ENCODE data around the gene TMEM120B. TPM values are rescaled to one million over a fixed set of nuclear protein-coding genes. Genes with fewer than 3 reads are reported as not detected.

TMEM120B gene
- total RNA-seq, 1 experiment from 2014 or later = 14.2 TPM

DNA sequence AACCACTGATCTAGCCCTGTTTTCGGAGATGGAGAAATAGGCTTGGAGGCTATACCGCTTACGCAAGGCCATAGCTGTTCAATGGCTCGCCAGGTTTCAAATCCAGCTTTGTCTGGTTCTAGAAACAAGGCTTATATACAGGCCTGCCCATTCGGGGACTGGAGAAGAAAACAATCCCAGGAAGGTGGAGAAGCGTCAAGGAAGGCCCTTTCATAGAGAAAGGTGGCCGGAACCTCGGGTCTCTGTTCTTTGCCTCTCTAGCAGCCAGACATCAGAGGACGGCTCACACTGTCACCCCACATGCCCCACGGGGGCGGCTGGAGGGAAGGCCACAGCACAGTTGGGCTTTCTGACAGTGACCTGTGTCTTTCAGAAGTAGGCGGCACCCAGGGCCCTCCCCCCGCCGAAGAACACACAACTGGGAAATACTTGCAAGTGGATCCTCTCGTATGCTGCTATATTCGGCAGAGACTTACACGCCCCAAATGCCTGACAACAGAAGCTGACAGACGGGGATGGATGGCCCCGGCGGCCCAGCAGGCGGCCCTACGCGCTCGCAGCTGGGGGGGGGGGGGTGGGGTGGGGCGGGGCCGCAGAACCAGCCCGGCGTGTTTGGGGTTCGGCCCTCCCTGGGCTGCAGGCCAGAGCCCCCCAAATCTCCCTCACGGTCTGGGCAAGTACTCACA, 86.7 kb downstream of the TMEM120B start:
- Mint-ChIP-seq H3K4me3 (ENCODE audit: unreplicated experiment) (peak overlapping the region; percentile 78), H3K4me1 (ENCODE audit: insufficient read depth, unreplicated experiment) (peaks cover 34% of the 10 kb centered on the region), H3K27me3 (ENCODE audit: insufficient read depth, unreplicated experiment) (no peaks in the 10 kb centered on the region), H3K27ac (ENCODE audit: low read depth, unreplicated experiment) (peak overlapping the region; percentile 79), H3K36me3 (ENCODE audit: insufficient read depth, unreplicated experiment) (peaks cover 44% of the 10 kb centered on the region), H3K9me3 (ENCODE audit: unreplicated experiment) (no peaks in the 10 kb centered on the region)
- CTCF ChIA-PET = interaction anchor here (0.6 to 10.6 kb wide), 6 partner anchors 10 to 163 kb away, joined by 3 to 390 read pairs (median 6); partner anchors contain the start of gene SETD1B
- POLR2A ChIA-PET = interaction anchor here (1.0 to 13.9 kb wide), 8 partner anchors 9 to 725 kb away, joined by 3 to 344 read pairs (median 25); partner anchors contain the start of genes PSMD9, SETD1B and TMEM120B
- intact Hi-C loops (cut with micrococcal nuclease) = loop anchor here (10.0 kb wide), 2 partner anchors 226 to 396 kb away; partner anchors contain the start of gene BCL7A
- no TSS peak for BruUV-seq (replicated peaks)
- peak; percentile 87 for DNase-seq (ENCODE audit: unreplicated experiment)
- TF ChIP-seq, protein P1, sequence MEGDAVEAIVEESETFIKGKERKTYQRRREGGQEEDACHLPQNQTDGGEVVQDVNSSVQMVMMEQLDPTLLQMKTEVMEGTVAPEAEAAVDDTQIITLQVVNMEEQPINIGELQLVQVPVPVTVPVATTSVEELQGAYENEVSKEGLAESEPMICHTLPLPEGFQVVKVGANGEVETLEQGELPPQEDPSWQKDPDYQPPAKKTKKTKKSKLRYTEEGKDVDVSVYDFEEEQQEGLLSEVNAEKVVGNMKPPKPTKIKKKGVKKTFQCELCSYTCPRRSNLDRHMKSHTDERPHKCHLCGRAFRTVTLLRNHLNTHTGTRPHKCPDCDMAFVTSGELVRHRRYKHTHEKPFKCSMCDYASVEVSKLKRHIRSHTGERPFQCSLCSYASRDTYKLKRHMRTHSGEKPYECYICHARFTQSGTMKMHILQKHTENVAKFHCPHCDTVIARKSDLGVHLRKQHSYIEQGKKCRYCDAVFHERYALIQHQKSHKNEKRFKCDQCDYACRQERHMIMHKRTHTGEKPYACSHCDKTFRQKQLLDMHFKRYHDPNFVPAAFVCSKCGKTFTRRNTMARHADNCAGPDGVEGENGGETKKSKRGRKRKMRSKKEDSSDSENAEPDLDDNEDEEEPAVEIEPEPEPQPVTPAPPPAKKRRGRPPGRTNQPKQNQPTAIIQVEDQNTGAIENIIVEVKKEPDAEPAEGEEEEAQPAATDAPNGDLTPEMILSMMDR (IDR thresholded peaks at IDR 0.05; ENCODE audit: unreplicated experiment) = no peak

DNA sequence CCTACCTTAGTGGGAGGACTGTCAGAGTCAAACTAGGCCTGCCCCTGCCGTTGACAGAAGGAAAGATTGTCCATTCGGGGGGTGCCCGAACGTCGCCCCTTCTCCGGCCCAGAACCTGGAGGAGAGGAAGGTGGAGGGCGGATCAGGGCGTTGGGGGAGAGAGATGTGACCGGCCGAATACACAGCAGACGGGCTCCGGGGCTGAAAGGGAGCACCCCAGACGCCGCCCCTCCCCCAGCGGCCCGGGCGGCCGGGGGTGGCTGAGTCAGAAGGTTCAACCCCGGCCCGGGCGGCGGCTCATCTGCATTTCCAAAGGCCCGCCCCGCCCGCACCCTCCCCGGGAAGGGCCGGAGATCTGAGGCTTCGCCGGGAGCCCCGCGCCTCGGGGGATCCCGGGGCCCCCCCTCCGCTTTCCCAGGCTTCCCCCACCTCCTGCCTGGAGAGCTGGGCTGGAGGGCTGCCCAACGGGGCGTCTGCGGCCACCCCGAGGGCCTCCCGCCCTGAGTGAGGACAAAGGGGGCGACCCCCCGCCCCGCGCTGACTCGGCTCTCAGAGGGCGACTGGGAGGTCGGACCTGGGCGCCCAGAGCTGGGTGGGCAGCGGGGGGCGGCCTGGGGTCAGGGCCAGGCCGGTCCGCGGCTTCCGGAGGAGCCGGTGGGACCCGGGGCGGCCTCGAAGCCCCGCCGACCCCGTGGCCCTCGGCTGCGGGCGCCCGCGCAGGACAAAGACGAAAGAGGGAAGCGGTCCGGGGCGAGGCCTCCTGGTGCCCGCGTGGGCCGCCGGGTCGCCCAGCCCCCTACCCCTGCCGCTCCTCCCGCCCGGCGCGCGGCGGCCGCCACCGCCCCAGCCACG, 87.5 kb downstream of the TMEM120B start:
- no TSS peak for BruUV-seq (replicated peaks)
- Mint-ChIP-seq H3K4me1 (ENCODE audit: insufficient read depth, unreplicated experiment) (peaks cover 26% of the 10 kb centered on the region), H3K36me3 (ENCODE audit: insufficient read depth, unreplicated experiment) (peaks cover 39% of the 10 kb centered on the region), H3K27ac (ENCODE audit: low read depth, unreplicated experiment) (peak overlapping the region; percentile 99), H3K9me3 (ENCODE audit: unreplicated experiment) (no peaks in the 10 kb centered on the region), H3K4me3 (ENCODE audit: unreplicated experiment) (peak overlapping the region; percentile 78), H3K27me3 (ENCODE audit: insufficient read depth, unreplicated experiment) (no peaks in the 10 kb centered on the region)
- intact Hi-C loops (cut with micrococcal nuclease) = loop anchor here (10.0 kb wide), 2 partner anchors 225 to 395 kb away; partner anchors contain the start of gene BCL7A
- DNase-seq (ENCODE audit: unreplicated experiment) = peak; percentile 95
- ChIA-PET CTCF (interaction anchor here (0.6 to 10.6 kb wide), 5 partner anchors 9 to 192 kb away, joined by 3 to 390 read pairs (median 5); partner anchors contain the start of gene SETD1B), POLR2A (interaction anchor here (0.6 to 13.9 kb wide), 13 partner anchors 8 to 323 kb away, joined by 3 to 344 read pairs (median 4); partner anchors contain the start of genes PSMD9, SETD1B and TMEM120B)
- TF ChIP-seq, protein P1 (IDR thresholded peaks at IDR 0.05; ENCODE audit: unreplicated experiment) = no peak

DNA sequence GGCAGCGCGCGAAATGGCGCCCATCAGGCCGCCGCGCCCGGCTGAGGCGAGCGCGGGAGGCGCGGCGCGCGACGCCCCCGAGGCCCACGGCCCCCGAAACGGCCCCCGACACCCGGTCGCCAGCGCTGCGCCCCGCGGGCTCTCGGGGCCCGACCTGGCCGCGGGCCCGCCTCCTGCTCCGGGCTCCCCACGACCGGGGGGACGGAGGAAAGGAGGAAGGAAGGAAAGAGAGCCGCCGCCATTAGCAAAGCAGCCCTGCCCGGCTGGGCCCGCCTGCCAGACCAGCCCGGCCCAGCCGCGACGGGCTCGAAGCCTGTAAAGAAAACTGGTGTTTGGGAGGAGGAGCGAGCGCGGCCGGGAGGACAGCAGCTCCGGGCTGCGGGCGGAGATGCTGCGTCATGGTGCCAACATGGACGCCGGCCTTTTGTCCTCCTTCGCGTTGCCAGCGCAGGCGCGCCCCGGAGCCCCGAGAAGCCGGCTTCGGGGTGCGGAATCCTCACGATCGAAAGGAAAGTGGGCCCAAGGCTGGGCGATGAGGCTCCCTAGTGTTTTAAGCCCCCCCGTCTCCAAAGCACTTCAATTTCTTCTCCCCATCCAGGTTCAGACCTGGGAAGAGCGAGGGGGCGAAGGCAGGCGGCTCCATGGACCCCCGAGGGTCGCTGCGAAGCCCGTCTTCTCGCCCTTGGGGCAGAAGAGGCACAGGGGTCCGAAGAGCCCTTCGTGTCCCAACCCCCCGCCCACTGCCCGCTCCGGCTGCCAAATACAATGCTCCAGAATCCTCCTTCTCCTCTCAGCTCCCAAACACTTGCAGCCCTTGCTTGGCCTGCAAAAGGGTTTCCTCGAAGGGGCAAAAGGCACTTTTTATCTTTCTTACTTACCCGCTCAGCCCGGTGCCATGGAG, 88.4 kb downstream of the TMEM120B start:
- H3K36me3 Mint-ChIP-seq (ENCODE audit: insufficient read depth, unreplicated experiment) = peaks cover 34% of the 10 kb centered on the region
- no peaks in the 10 kb centered on the region for H3K9me3 Mint-ChIP-seq (ENCODE audit: unreplicated experiment)
- ChIA-PET POLR2A (interaction anchor here (0.6 to 13.9 kb wide), 22 partner anchors 7 to 1433 kb away, joined by 3 to 344 read pairs (median 4); partner anchors contain the start of genes PSMD9, SETD1B and TMEM120B), CTCF (interaction anchor here (0.6 to 16.6 kb wide), 5 partner anchors 5 to 191 kb away, joined by 3 to 390 read pairs (median 22); partner anchors contain the start of genes RHOF and SETD1B)
- H3K27ac Mint-ChIP-seq (ENCODE audit: low read depth, unreplicated experiment) = peak overlapping the region; percentile 99
- peaks cover 22% of the 10 kb centered on the region for H3K4me1 Mint-ChIP-seq (ENCODE audit: insufficient read depth, unreplicated experiment)
- TF ChIP-seq, protein P1 (IDR thresholded peaks at IDR 0.05; ENCODE audit: unreplicated experiment) = no peak
- peak; percentile 78 for DNase-seq (ENCODE audit: unreplicated experiment)
- H3K27me3 Mint-ChIP-seq (ENCODE audit: insufficient read depth, unreplicated experiment) = no peaks in the 10 kb centered on the region
- intact Hi-C loops (cut with micrococcal nuclease) = no loop called here
- H3K4me3 Mint-ChIP-seq (ENCODE audit: unreplicated experiment) = peak overlapping the region; percentile 87
- BruUV-seq (replicated peaks) = no TSS peak
